DOHH2 (cell line): ENCODE data around the gene MCF2L2.

Experiments
- H3F3A ChIP-seq: fragments of 200-600 bp; sonication (generic), shearing (Covaris generic); 2 replicates; pipeline ENCODE4 v1.6.0; 2016; ENCODE audit warnings: antibody characterized with exemption, mild to moderate bottlenecking; ENCODE audit not compliant: control insufficient read depth, insufficient read depth
- H3K27ac ChIP-seq: fragments of 200-600 bp; sonication (generic); 2 replicates; pipeline ENCODE4 v1.5.1; 2014; ENCODE audit warnings: low read depth, mild to moderate bottlenecking, low read length, moderate library complexity
- H3K27me3 ChIP-seq: fragments of 200-600 bp; sonication (generic); 2 replicates; pipeline ENCODE4 v1.6.1; 2014; ENCODE audit warnings: mild to moderate bottlenecking, low read length, mixed read lengths; ENCODE audit not compliant: control insufficient read depth
- H3K36me3 ChIP-seq: fragments of 200-600 bp; sonication (generic); 2 replicates; pipeline ENCODE4 v1.6.1; 2014; ENCODE audit warnings: mild to moderate bottlenecking, low read length, moderate library complexity, mixed read lengths; ENCODE audit not compliant: control insufficient read depth
- H3K4me1 ChIP-seq: fragments of 200-600 bp; sonication (generic); 2 replicates; pipeline ENCODE4 v1.6.1; 2014; ENCODE audit warnings: mild to moderate bottlenecking, low read length, mixed read lengths; ENCODE audit not compliant: control insufficient read depth
- H3K4me2 ChIP-seq: fragments of 200-600 bp; sonication (generic); 2 replicates; pipeline ENCODE4 v1.6.0; 2014; ENCODE audit warnings: mild to moderate bottlenecking, low read length, moderate library complexity
- H3K4me3 ChIP-seq: fragments of 200-600 bp; sonication (generic); 2 replicates; pipeline ENCODE4 v1.5.1; 2014; ENCODE audit warnings: mild to moderate bottlenecking, low read length, mixed read lengths
- H3K79me2 ChIP-seq: fragments of 200-600 bp; sonication (generic); 2 replicates; pipeline ENCODE4 v1.6.1; 2014; ENCODE audit warnings: mild to moderate bottlenecking, low read length, mixed read lengths; ENCODE audit not compliant: control insufficient read depth
- H3K9me2 ChIP-seq: fragments of 200-600 bp; sonication (generic); replicated peaks from 2 replicates; pipeline ENCODE4 v1.6.1; 2014; ENCODE audit warnings: mild to moderate bottlenecking, low read length, mixed read lengths; ENCODE audit not compliant: control insufficient read depth
- H3K9me3 ChIP-seq: fragments of 200-600 bp; sonication (generic); 2 replicates; pipeline ENCODE4 v1.6.1; 2014; ENCODE audit warnings: antibody characterized with exemption, low read length, mixed read lengths; ENCODE audit not compliant: control insufficient read depth, insufficient read depth
- H4K20me1 ChIP-seq: fragments of 200-600 bp; sonication (generic); 2 replicates; pipeline ENCODE4 v1.6.0; 2014; ENCODE audit warnings: low read depth, mild to moderate bottlenecking, antibody characterized with exemption, low read length, moderate library complexity; ENCODE audit not compliant: control insufficient read depth, insufficient read depth
- EZH2phosphoT487 ChIP-seq: fragments of 200-600 bp; sonication (generic); IDR thresholded peaks from 2 replicates; pipeline ENCODE4 v1.6.1; 2017; ENCODE audit warnings: borderline replicate concordance, mild to moderate bottlenecking, antibody characterized with exemption, low read length, moderate library complexity, mixed read lengths
- TF ChIP-seq, protein P1 (sequence below): fragments of 200-600 bp; sonication (generic); IDR thresholded peaks from one replicate; pipeline ENCODE4 v1.5.1; 2014; ENCODE audit warnings: antibody characterized with exemption, mild to moderate bottlenecking, low read depth, low read length; ENCODE audit not compliant: poor library complexity, severe bottlenecking

Gene MCF2L2

DNA sequence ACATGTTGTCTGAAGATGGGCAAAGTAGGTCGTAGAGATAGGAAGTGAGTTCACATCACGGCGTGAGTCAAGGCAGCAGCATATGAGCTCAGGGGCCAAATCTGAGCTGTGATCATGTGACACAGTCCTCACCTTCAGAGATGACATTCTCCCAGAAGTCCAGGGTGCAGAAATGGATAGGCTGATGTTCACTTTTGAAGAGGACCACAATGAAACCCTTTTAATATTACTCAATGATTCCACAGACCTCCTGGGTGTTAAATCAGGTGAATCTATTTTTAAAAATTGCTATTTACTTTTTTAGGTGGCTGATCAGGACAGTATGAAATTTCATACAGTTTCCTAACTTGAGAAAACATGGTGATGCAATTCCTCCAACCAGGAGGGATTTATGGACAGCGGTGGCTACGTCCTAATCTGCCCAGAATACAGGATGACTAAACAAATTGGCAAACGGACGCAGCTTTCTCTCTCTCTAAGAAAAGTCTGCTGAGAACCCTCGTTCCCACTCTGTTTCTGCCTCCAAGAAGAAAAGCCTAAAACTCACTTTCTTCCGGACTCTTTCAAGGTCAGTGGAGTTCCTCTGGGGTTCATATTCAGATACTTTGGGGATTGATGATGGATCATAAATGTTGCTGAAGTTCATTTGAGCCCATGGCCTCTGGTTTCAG, 141.0 kb downstream of the MCF2L2 start:
- Histone ChIP-seq H3K9me2 (no peaks in the 10 kb centered on the region), H3F3A (no peaks in the 10 kb centered on the region), H3K4me1 (peaks cover 6% of the 10 kb centered on the region), H4K20me1 (no peaks in the 10 kb centered on the region), H3K27me3 (no peaks in the 10 kb centered on the region), H3K36me3 (no peaks in the 10 kb centered on the region), H3K9me3 (no peaks in the 10 kb centered on the region), H3K4me3 (no peak overlapping the region), H3K79me2 (no peaks in the 10 kb centered on the region), H3K4me2 (no peak overlapping the region), H3K27ac (no peak overlapping the region)
- TF ChIP-seq, protein P1, sequence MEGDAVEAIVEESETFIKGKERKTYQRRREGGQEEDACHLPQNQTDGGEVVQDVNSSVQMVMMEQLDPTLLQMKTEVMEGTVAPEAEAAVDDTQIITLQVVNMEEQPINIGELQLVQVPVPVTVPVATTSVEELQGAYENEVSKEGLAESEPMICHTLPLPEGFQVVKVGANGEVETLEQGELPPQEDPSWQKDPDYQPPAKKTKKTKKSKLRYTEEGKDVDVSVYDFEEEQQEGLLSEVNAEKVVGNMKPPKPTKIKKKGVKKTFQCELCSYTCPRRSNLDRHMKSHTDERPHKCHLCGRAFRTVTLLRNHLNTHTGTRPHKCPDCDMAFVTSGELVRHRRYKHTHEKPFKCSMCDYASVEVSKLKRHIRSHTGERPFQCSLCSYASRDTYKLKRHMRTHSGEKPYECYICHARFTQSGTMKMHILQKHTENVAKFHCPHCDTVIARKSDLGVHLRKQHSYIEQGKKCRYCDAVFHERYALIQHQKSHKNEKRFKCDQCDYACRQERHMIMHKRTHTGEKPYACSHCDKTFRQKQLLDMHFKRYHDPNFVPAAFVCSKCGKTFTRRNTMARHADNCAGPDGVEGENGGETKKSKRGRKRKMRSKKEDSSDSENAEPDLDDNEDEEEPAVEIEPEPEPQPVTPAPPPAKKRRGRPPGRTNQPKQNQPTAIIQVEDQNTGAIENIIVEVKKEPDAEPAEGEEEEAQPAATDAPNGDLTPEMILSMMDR: no peak
- no peak for TF ChIP-seq EZH2phosphoT487

DNA sequence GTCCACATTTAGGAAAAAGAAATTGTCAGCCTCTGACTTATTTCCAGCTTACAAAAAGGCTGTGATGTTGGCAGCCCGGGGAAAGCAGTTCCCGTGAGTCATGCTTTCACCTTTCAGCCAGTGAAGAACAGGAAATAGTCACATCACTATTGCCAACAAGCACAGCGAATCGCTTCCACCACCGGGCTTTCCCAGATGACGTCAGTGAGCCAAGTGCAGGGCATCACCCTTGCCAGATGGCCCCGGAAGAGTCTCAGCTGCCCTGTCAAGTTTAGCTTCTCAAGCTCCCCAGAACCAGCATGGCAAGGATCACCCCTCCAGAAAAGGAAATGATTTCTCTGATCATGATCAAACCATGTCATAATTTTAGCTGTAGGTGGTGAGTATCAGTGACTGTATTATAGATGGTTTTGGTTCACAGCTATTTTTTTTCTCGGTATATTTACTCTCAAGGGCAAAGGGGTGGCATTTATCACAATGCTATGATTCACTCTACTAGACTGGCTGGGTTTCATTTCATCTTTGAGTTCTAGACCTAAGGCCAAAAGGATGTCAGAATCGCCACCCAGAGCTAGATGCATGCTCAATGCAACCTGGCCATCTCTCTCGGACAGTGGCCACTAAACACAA, 142.5 kb downstream of the MCF2L2 start:
- H3K4me2 ChIP-seq: 0 out of 2 replicates have a peak overlapping the region, but pooled peaks have one; percentile 3
- no peaks in the 10 kb centered on the region for H3K36me3 ChIP-seq
- no peaks in the 10 kb centered on the region for H3K9me2 ChIP-seq
- no peaks in the 10 kb centered on the region for H3K27me3 ChIP-seq
- H3K4me3 ChIP-seq: no peak overlapping the region
- H3K4me1 ChIP-seq: peaks cover 6% of the 10 kb centered on the region
- H3F3A ChIP-seq: no peaks in the 10 kb centered on the region
- H3K79me2 ChIP-seq: no peaks in the 10 kb centered on the region
- H4K20me1 ChIP-seq: no peaks in the 10 kb centered on the region
- no peaks in the 10 kb centered on the region for H3K9me3 ChIP-seq
- TF ChIP-seq EZH2phosphoT487: no peak
- TF ChIP-seq, protein P1: no peak
- H3K27ac ChIP-seq: no peak overlapping the region

DNA sequence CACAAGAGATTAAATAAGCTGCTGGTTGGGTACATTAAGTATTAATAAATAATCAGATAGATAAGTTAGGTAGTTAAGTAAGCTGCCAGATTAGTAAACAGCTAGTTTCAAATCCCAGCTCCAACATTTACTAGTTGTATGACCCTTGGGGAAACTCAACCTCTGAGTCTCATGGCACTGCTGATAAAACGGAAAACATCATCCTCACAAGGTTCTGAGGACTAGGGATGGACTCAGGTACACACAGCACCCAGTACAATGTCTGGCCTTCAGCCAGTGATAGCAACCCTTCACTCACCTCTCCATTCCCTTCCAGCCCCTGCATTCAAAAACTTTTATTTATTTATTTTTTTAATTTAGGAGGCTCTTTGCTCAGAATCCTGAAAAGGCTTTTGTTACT, 143.1 kb downstream of the MCF2L2 start:
- Histone ChIP-seq H3F3A (no peaks in the 10 kb centered on the region), H3K27me3 (no peaks in the 10 kb centered on the region), H4K20me1 (no peaks in the 10 kb centered on the region), H3K27ac (no peak overlapping the region), H3K9me2 (no peaks in the 10 kb centered on the region), H3K36me3 (no peaks in the 10 kb centered on the region), H3K4me2 (no peak overlapping the region), H3K79me2 (no peaks in the 10 kb centered on the region), H3K9me3 (no peaks in the 10 kb centered on the region), H3K4me3 (no peak overlapping the region), H3K4me1 (peaks cover 6% of the 10 kb centered on the region)
- TF ChIP-seq, protein P1: no peak
- no peak for TF ChIP-seq EZH2phosphoT487
